Upper lobe of left lung (tissue), 6 donors: ENCODE results near the gene GAREM2. TPM values are rescaled to one million over a fixed set of nuclear protein-coding genes. Genes with fewer than 3 reads are reported as not detected.

Experiments used
- ATAC-seq, 2 donors: fragments of 200-7000 bp; cut with Tn5 transposase; one replicate each; pipeline ENCODE4 v1.9.1; 2022; ENCODE audit warnings: mild to moderate bottlenecking in 2 of 2, moderate library complexity in 2 of 2; ENCODE audit not compliant: low FRiP score in 2 of 2
- DNase-seq, 2 donors: peaks; one replicate each; pipeline ENCODE4 v3.0.0-alpha.2; 2019 to 2020
- H3K27ac ChIP-seq, 4 donors: fragments of 200-600 bp; sonication (generic); one replicate each; pipeline ENCODE4 v1.5.1; 2016 to 2019
- H3K27me3 ChIP-seq, 4 donors: fragments of 200-600 bp; sonication (generic); one replicate each; pipeline ENCODE4 v1.5.1; 2017 to 2019
- H3K36me3 ChIP-seq, 4 donors: fragments of 200-600 bp; sonication (generic); one replicate each; pipeline ENCODE4 v1.5.1; 2016 to 2019
- H3K4me1 ChIP-seq, 4 donors: fragments of 200-600 bp; sonication (generic); one replicate each; pipeline ENCODE4 v1.5.1; 2018 to 2019
- H3K4me3 ChIP-seq, 4 donors: fragments of 200-600 bp; sonication (generic); one replicate each; pipeline ENCODE4 v1.5.1; 2017 to 2019; ENCODE audit warnings: mild to moderate bottlenecking in 2 of 4, moderate library complexity in 1 of 4
- H3K9me3 ChIP-seq, 4 donors: fragments of 200-600 bp; sonication (generic); one replicate each; pipeline ENCODE4 v1.5.1; 2018 to 2019
- EP300 ChIP-seq, 4 donors: sonication (generic); formaldehyde crosslinking; IDR thresholded peaks; one replicate each; pipeline ENCODE4 v1.5.1; 2017; ENCODE audit warnings: antibody characterized with exemption in 4 of 4, control low read depth in 2 of 4
- POLR2A ChIP-seq, 4 donors: fragments of 450-650 bp; IDR thresholded peaks; one replicate each; pipeline ENCODE4 v1.5.1; 2016 to 2017; ENCODE audit warnings: antibody characterized with exemption in 4 of 4, mild to moderate bottlenecking in 2 of 4
- POLR2AphosphoS5 ChIP-seq, 2 donors: sonication (generic); formaldehyde crosslinking; IDR thresholded peaks; one replicate each; pipeline ENCODE4 v1.5.1; 2017; ENCODE audit warnings: antibody characterized with exemption in 2 of 2
- WGBS, 2 donors: methylation state at CpG; one replicate each; pipeline ENCODE4 v1.1.5; 2017 to 2018; 5-methylcytosine and 5-hydroxymethylcytosine counted together
- total RNA-seq, 6 donors: library from RNA; depleted of rRNA in 4 of 6; stranded (reverse); fragments of >200 nt in 4 of 6; gene quantifications; one replicate each; pipeline versions ENCODE4 v1.1.0 to v1.2.1, GENCODE V29; 2016 to 2021
- TF ChIP-seq, protein P1 (sequence below), 6 experiments: fragments of 450-650 bp in 4 of 6; fragments of 200-600 bp in 2 of 6; sonication (generic) in 2 of 6; IDR thresholded peaks; one replicate each; pipeline ENCODE4 v1.5.1; 2016 to 2019; ENCODE audit warnings: antibody characterized with exemption in 6 of 6
- donor health status: DM: no; HTN: no; CAD: no; lungs with moderate emphysema.
- donor health status: DM: no; HTN: yes; CAD: no; lungs with severe emphysema.

Gene GAREM2
- total RNA-seq, 6 donors from 2014 or later = 0.22 to 2.6 (median 0.49) TPM; not detected in 1

DNA sequence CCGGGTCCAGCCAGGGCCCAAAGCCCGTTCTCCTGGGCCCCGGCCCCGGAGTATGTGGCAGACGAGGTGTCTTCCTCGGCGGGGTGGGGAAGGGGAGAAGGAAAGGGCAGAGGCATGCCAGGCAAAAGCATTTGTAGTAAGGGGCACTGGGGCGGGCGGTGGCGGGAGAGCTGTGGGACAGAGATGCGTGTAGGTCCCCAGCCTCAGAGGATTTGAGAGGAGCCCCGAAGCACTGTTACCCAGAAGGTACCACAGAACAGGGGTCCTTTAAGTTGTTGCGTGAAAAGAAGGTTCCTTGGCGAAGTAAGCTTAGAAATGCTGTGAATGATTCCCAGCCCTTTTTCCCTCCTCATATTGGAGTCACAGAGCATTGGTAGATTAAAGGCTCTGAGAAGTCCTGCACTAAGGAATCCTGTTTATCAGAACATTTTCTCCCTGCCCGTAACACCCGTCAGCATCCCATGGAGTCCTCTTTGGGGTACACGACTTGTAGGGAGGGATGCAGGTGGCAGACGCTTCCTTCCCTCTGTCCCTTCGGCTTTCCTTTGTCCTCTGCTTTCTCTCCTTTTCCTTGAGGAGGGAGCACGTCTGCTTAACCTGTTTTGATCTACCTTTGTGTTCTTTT, 12.5 kb downstream of the GAREM2 start:
- ATAC-seq (no peak), DNase-seq (no peak)
- TF ChIP-seq, protein P1, sequence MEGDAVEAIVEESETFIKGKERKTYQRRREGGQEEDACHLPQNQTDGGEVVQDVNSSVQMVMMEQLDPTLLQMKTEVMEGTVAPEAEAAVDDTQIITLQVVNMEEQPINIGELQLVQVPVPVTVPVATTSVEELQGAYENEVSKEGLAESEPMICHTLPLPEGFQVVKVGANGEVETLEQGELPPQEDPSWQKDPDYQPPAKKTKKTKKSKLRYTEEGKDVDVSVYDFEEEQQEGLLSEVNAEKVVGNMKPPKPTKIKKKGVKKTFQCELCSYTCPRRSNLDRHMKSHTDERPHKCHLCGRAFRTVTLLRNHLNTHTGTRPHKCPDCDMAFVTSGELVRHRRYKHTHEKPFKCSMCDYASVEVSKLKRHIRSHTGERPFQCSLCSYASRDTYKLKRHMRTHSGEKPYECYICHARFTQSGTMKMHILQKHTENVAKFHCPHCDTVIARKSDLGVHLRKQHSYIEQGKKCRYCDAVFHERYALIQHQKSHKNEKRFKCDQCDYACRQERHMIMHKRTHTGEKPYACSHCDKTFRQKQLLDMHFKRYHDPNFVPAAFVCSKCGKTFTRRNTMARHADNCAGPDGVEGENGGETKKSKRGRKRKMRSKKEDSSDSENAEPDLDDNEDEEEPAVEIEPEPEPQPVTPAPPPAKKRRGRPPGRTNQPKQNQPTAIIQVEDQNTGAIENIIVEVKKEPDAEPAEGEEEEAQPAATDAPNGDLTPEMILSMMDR (IDR thresholded peaks at IDR 0.05) = no peak
- TF ChIP-seq POLR2A (IDR thresholded peaks at IDR 0.05) (no peak), EP300 (IDR thresholded peaks at IDR 0.05) (no peak), POLR2AphosphoS5 (IDR thresholded peaks at IDR 0.05) (no peak)
- H3K36me3 ChIP-seq = peaks cover 0 to 5% (median 2%) of the 10 kb centered on the region in 4 donors
- H3K4me3 ChIP-seq = peak overlapping the region; percentile 24 to 59 (median 52)
- H3K27ac ChIP-seq = peak overlapping the region in 3 of 4 donors; percentile 28 to 70 (median 53)
- H3K27me3 ChIP-seq = no peaks in the 10 kb centered on the region
- no peaks in the 10 kb centered on the region for H3K9me3 ChIP-seq
- H3K4me1 ChIP-seq = peaks cover 0 to 13% (median 11%) of the 10 kb centered on the region in 4 donors
- WGBS, 2 donors = 54 to 89% methylated on average over 13 to 20 of the region's 20 CpGs

DNA sequence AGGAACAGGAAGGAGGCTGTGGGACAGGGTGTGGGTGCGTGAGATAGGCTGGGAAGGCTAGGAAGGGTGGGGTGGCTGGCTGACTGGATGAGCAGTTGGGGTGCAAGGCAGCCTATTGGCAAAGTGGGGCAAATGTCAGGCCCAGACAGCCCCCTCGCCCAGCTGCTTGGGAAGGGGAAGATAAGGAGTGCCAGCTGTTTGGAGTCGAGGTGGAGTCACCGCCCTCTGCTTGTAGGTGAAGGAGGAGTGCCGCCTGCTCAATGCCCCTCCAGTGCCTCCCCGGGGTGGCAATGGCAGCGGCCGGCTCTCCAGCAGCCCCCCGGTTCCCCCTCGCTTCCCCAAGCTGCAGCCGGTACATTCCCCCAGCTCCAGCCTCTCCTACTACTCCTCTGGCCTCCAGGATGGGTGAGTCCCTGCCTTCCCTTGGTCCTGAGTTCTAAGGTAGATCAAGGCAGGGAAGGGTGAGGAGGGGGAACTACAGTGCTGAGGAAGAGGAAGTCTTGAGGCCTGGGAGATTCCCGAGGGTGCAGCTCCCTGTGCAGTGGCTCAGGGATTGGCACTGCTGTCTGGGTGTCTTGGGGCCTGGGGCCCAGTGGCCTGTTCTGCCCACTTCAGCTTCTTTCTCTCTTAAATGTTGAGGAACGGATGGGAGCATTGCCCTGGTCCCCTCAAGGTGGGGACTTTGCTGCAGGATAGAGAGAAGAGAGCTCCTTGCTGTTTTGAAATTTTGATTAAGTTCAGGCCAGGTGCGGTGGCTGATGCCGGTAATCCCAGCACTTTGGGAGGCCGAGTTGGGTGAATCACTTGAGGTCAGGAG, 13.3 kb downstream of the GAREM2 start:
- Histone ChIP-seq H3K27ac (no peak overlapping the region), H3K4me3 (no peak overlapping the region), H3K36me3 (peaks cover 0 to 12% (median 9%) of the 10 kb centered on the region in 4 donors), H3K27me3 (no peaks in the 10 kb centered on the region), H3K4me1 (peaks cover 0 to 13% (median 11%) of the 10 kb centered on the region in 4 donors), H3K9me3 (no peaks in the 10 kb centered on the region)
- WGBS, 2 donors = 92 to 97% methylated on average over 14 to 15 of the region's 16 CpGs
- no peak for DNase-seq
- TF ChIP-seq EP300 (IDR thresholded peaks at IDR 0.05) (no peak), POLR2A (IDR thresholded peaks at IDR 0.05) (no peak), POLR2AphosphoS5 (IDR thresholded peaks at IDR 0.05) (no peak)
- TF ChIP-seq, protein P1 (IDR thresholded peaks at IDR 0.05) = no peak
- no peak for ATAC-seq

DNA sequence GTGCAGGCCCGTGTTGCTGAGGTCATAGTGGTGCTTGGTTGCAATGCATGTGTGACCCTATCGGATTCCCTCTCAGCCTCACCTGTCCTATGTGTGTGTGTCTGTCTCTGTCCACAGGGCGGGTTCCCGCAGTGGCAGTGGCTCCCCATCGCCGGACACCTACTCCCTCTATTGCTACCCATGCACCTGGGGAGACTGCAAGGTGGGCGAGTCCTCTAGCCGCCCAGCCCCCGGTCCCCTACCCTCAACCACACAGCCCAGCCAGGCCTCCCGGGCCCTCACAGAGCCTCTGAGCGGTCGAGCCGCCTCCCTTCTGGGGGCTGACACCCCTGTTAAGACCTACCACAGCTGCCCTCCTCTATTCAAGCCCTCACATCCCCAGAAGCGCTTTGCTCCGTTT, 14.2 kb downstream of the GAREM2 start:
- 95 to 96% methylated on average over 13 to 15 of the region's 15 CpGs for WGBS, 2 donors
- DNase-seq (peak in 1 of 2 donors; percentile 77), ATAC-seq (no peak)
- H3K4me1 ChIP-seq = peaks cover 0 to 13% (median 11%) of the 10 kb centered on the region in 4 donors
- H3K27ac ChIP-seq = no peak overlapping the region
- TF ChIP-seq POLR2A (IDR thresholded peaks at IDR 0.05) (no peak), POLR2AphosphoS5 (IDR thresholded peaks at IDR 0.05) (no peak), EP300 (IDR thresholded peaks at IDR 0.05) (no peak)
- TF ChIP-seq, protein P1 (IDR thresholded peaks at IDR 0.05) = no peak
- no peaks in the 10 kb centered on the region for H3K27me3 ChIP-seq
- no peaks in the 10 kb centered on the region for H3K9me3 ChIP-seq
- H3K4me3 ChIP-seq = no peak overlapping the region
- H3K36me3 ChIP-seq = peaks cover 0 to 22% (median 18%) of the 10 kb centered on the region in 4 donors

DNA sequence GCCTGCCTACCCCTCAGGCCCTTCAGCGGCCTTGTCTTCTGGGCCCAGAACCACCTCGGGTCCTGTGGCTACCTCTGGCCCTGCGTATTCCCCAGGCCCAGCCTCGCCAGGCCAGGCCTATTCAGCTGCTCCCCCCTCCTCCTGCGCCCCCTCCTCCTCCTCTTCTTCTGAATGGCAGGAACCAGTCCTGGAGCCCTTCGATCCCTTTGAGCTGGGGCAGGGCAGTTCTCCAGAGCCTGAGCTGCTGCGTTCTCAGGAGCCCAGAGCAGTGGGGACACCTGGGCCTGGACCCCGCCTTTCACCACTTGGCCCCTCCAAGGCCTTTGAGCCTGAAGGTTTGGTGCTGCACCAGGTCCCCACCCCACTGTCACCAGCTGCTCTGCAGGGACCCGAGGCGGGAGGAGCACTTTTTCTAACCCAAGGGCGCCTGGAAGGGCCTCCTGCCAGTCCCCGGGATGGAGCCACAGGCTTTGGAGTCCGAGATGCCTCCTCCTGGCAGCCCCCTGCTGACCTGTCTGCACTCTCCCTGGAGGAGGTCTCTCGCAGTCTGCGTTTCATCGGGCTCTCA, 14.7 kb downstream of the GAREM2 start:
- TF ChIP-seq, protein P1 (IDR thresholded peaks at IDR 0.05) = no peak
- TF ChIP-seq POLR2AphosphoS5 (IDR thresholded peaks at IDR 0.05) (no peak), EP300 (IDR thresholded peaks at IDR 0.05) (no peak), POLR2A (IDR thresholded peaks at IDR 0.05) (no peak)
- Histone ChIP-seq H3K27ac (no peak overlapping the region), H3K9me3 (no peaks in the 10 kb centered on the region), H3K36me3 (peaks cover 0 to 27% (median 22%) of the 10 kb centered on the region in 4 donors), H3K4me3 (no peak overlapping the region), H3K4me1 (peaks cover 0 to 13% (median 11%) of the 10 kb centered on the region in 4 donors), H3K27me3 (no peaks in the 10 kb centered on the region)
- whole genome bisulfite sequencing, 2 donors = 93 to 94% methylated on average over 13 to 14 of the region's 16 CpGs
- DNase-seq (no peak), ATAC-seq (no peak)
